ENCODE results near the gene TBC1D20. TPM values are rescaled to one million over a fixed set of nuclear protein-coding genes. Genes with fewer than 3 reads are reported as not detected.
"Not testable (repeated sequence)": the region's sequence is repeated elsewhere in the genome, so short reads cannot be mapped to it uniquely, and the experiment has no call there.

Gene TBC1D20
- total RNA-seq, 2 experiments from 2014 or later = 28.3 to 29.4 TPM

DNA sequence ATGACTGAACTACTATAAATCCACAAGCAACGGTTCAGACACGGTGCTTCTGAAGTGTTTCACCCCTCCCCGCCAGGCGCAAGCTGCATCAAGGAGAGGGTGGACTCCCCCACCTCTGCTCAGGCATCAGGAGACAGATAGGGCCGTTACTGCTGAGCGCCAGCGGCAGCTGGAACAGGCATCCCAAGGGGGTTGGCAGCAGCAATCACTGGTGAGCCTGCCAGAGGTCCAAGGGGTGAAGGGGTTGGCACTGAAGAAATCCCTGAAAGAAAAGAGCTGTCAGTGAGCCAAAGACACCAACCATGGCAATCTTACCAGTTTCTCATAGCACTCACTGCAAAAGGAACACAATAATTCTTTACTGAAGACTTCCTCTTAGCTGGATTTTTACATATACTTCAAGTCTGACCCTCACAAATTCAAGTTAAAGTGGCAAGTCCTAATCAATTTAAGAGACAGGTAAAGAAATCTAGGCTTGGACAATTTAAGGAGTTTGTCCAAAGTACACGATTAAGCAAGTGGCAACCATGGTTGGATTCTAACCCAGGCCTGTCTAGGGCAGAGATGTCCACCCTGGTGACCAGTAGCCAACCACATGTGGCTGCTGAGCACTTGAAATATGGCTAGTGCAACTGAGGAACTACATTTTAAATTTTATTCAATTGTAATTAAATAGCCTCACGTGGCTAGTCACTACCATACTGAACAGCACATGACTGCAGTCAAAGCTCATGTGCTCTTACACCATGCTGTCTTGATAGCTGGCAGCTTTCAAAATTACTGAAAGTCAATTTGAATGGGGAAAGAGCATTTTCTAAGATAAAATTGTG lies 21.7 kb upstream of the TBC1D20 start:
- peaks cover 47% of the 10 kb centered on the region for H3K36me3 Mint-ChIP-seq
- H3K9me3 Mint-ChIP-seq (ENCODE audit: low read depth) = no peaks in the 10 kb centered on the region
- H3K4me3 Mint-ChIP-seq = no peak overlapping the region
- DNase-seq = no peak
- no peaks in the 10 kb centered on the region for H3K27me3 Mint-ChIP-seq
- peaks cover 6% of the 10 kb centered on the region for H3K4me1 Mint-ChIP-seq
- ATAC-seq = no peak
- H3K27ac Mint-ChIP-seq = no peak overlapping the region
- CTCF ChIA-PET = interaction anchor here (0.9 to 1.6 kb wide), 2 partner anchors 10 to 129 kb away, joined by 3 to 4 read pairs; no protein-coding TSS in a partner anchor

DNA sequence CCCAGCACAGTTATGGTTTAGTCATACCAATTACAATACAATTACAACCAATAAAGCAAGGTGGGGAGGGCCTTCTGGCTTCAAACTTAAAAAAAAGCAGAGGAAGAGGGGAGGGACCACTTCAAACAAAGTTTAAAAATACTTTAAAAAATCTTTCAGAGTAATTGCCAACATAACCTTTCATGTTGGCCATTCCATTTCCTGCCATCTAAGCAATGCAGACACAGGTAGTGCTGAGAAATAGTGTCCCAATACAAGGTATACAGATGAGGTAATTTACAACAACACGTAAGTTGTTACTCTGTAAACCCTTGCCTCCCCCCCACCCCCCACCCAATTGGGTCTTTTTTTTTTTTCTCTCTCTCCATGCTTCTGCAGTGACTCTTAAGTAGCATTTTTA lies 18.8 kb upstream of the TBC1D20 start:
- DNase-seq = no peak
- Mint-ChIP-seq H3K36me3 (peaks cover 29% of the 10 kb centered on the region), H3K4me3 (no peak overlapping the region)

DNA sequence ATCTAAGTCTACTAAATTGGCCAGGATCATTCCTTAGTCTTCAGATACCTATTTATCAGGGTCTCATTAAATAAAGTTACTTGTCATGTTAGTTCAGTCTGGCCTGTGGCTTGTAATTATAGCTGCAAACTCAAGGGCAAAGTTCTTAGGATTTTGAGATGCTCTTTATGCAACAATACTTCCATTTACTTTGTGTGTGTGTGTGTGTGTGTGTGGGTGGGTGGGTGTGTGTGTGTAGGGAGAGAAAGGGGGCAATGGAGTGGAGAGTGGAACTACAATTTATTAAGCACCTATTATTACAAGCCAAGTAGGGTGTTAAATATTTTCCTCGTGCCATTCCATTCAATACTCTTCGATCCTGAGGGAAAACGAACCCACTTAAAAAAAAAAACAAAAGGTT lies 17.7 kb upstream of the TBC1D20 start:
- Mint-ChIP-seq H3K27ac (no peak overlapping the region), H3K4me3 (no peak overlapping the region), H3K36me3 (peaks cover 25% of the 10 kb centered on the region), H3K9me3 (ENCODE audit: low read depth) (no peaks in the 10 kb centered on the region), H3K27me3 (no peaks in the 10 kb centered on the region), H3K4me1 (peaks cover 9% of the 10 kb centered on the region)
- DNase-seq = no peak
- CTCF ChIA-PET = interaction anchor here (1.2 to 6.5 kb wide), 4 partner anchors 13 to 125 kb away, joined by 3 to 64 read pairs (median 9); no protein-coding TSS in a partner anchor
- no peak for ATAC-seq

More for the DNA sequence above, 18.8 kb upstream of the TBC1D20 start:
- Mint-ChIP-seq H3K27me3 (no peaks in the 10 kb centered on the region), H3K27ac (no peak overlapping the region), H3K4me1 (peaks cover 9% of the 10 kb centered on the region), H3K9me3 (ENCODE audit: low read depth) (no peaks in the 10 kb centered on the region)
- ATAC-seq = no peak
- CTCF ChIA-PET = interaction anchor here (1.0 to 6.5 kb wide), 2 partner anchors 42 to 126 kb away, joined by 3 to 64 read pairs; no protein-coding TSS in a partner anchor

DNA sequence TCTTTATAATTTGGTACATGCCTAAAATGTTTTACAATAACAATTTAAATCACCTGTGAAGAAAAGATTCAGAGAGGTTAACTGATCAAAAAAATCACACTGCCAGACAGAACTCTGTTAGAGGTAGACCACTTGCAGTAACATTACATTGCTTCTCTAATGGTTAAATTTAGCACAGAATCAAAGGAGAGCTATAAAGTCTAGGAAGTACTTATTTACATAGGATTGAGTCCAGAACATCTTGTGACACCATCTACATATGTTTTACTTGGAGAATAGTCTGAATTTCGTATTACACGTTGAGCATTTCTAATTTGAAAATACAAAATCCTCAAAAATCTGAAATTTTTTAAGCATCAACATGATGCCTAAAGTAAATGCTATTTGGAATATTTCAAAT lies 17.2 kb upstream of the TBC1D20 start:
- no peak for DNase-seq
- no peaks in the 10 kb centered on the region for H3K9me3 Mint-ChIP-seq (ENCODE audit: low read depth)
- H3K4me1 Mint-ChIP-seq = peaks cover 9% of the 10 kb centered on the region
- H3K27me3 Mint-ChIP-seq = no peaks in the 10 kb centered on the region
- peaks cover 25% of the 10 kb centered on the region for H3K36me3 Mint-ChIP-seq
- CTCF ChIA-PET = interaction anchor here (1.2 to 6.5 kb wide), 4 partner anchors 13 to 125 kb away, joined by 3 to 64 read pairs (median 9); no protein-coding TSS in a partner anchor
- no peak for ATAC-seq
- H3K4me3 Mint-ChIP-seq = no peak overlapping the region
- H3K27ac Mint-ChIP-seq = no peak overlapping the region

DNA sequence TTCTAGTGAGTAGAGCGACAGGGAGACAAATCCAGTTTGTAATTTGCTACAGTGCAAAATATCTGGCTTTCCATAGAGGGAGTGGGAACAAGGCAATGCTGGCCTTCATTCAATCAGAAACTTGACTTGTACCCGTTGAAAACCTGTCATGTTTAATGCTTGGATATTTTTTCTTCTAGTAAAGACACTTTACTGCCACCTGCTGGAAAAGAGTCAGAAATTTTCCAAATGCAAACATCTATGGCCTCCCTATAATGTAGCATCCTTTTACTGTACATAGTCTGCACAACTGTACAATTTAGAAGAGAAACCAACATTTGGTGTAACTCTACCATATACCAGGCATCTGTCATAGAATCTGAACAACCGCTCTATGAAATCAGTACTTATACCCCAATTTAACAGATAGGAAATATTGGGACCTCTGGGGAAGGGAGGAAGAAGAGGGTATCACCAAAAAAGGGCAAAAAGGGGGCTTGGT lies 16.7 kb upstream of the TBC1D20 start:
- H3K9me3 Mint-ChIP-seq (ENCODE audit: low read depth) = no peaks in the 10 kb centered on the region
- CTCF ChIA-PET = interaction anchor here (0.6 to 6.5 kb wide), 7 partner anchors 14 to 155 kb away, joined by 3 to 64 read pairs (median 5); no protein-coding TSS in a partner anchor
- no peaks in the 10 kb centered on the region for H3K27me3 Mint-ChIP-seq
- peaks cover 25% of the 10 kb centered on the region for H3K36me3 Mint-ChIP-seq
- H3K4me3 Mint-ChIP-seq = no peak overlapping the region
- H3K27ac Mint-ChIP-seq = peak overlapping the region; percentile 10
- no peak for DNase-seq
- peak; percentile 81 for ATAC-seq
- peaks cover 9% of the 10 kb centered on the region for H3K4me1 Mint-ChIP-seq

DNA sequence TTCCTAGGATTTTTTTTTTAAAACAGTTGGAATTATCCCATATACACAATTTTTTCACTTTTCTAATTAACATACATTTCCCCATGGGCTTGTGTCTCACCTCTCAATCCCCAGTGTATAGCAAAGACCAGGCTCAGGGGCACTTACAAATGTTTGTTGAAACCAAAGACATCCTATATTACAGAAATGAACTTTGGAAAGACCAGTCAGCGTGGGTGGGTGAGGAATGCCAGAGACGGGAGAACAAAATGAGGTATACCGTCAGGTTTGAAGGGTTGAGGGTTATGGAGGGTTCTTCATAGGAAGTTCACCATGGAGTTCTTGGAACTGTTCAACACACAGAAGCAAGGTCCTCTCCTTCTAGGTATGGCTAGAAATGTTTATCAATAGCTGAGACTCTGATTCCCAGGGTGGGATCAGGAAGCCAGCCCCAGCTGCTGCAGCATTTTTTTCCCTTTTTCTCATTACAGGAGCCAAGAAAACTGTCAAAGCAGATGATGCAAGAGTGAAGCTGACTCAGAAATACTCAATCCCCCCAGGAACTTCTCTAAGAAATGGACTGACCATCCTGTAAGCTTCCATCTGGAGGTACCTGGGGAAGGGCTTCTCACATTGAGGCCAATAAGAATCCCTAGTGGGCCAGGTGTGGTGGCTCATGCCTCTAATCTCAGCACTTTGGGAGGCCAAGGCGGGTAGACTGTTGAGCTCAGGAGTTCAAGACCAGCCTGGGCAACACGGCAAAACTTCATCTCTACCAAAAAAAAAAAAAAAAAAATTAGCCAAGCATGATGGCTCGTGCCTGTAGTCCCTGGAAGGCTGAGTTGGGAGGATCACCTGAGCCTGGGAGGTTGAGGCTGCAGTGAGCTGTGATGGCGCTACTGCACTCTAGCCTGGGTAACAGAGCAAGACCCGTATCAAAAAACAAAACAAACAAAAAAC lies 15.9 kb upstream of the TBC1D20 start:
- H3K36me3 Mint-ChIP-seq = peaks cover 24% of the 10 kb centered on the region
- DNase-seq = no peak

DNA sequence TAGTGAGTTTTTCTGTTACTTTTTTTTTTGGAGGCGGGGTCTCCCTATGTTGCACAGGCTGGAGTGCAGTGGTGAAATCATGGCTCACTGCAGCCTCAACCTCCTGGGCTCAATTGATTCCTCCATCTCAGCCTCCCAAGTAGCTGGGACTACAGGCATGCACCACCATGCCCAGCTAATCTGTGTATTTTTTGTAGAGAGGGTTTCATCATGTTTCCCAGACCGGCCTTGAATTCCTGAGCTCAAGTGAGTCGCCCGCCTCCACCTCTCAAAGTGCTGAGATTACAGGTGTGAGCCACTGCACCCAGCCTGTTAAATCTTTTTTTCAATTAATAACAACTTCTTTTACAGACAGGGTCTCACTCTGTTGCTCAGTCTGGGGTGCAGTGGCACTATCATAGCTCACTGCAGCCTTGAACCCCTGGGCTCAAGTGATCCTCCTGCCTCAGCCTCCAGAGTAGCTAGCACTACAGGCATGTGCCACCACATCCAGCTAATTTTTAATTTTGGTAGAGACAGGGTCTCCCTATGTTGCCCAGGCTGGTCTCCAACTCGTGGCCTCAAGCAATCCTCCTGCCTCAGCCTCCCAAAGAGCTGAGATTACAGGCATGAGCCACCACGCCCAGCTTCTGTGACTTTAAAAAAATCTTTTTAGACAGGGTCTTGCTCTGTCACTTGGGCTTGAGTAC lies 14.4 kb upstream of the TBC1D20 start:
- not testable (repeated sequence) for H3K4me1 Mint-ChIP-seq; H3K27me3 Mint-ChIP-seq; H3K9me3 Mint-ChIP-seq (ENCODE audit: low read depth); H3K27ac Mint-ChIP-seq; ATAC-seq; H3K4me3 Mint-ChIP-seq; DNase-seq
- peaks cover 30% of the 10 kb centered on the region for H3K36me3 Mint-ChIP-seq
- CTCF ChIA-PET = interaction anchor here (0.9 to 6.5 kb wide), 6 partner anchors 10 to 122 kb away, joined by 3 to 64 read pairs (median 5); partner anchors contain the start of gene TBC1D20

More for the DNA sequence above, 15.9 kb upstream of the TBC1D20 start:
- peaks cover 9% of the 10 kb centered on the region for H3K4me1 Mint-ChIP-seq
- CTCF ChIA-PET = interaction anchor here (0.6 to 6.5 kb wide), 8 partner anchors 14 to 154 kb away, joined by 3 to 64 read pairs (median 4); no protein-coding TSS in a partner anchor
- peak overlapping the region; percentile 10 for H3K27ac Mint-ChIP-seq
- H3K4me3 Mint-ChIP-seq = no peak overlapping the region
- no peaks in the 10 kb centered on the region for H3K27me3 Mint-ChIP-seq
- ATAC-seq = peak; percentile 14
- H3K9me3 Mint-ChIP-seq (ENCODE audit: low read depth) = no peaks in the 10 kb centered on the region

DNA sequence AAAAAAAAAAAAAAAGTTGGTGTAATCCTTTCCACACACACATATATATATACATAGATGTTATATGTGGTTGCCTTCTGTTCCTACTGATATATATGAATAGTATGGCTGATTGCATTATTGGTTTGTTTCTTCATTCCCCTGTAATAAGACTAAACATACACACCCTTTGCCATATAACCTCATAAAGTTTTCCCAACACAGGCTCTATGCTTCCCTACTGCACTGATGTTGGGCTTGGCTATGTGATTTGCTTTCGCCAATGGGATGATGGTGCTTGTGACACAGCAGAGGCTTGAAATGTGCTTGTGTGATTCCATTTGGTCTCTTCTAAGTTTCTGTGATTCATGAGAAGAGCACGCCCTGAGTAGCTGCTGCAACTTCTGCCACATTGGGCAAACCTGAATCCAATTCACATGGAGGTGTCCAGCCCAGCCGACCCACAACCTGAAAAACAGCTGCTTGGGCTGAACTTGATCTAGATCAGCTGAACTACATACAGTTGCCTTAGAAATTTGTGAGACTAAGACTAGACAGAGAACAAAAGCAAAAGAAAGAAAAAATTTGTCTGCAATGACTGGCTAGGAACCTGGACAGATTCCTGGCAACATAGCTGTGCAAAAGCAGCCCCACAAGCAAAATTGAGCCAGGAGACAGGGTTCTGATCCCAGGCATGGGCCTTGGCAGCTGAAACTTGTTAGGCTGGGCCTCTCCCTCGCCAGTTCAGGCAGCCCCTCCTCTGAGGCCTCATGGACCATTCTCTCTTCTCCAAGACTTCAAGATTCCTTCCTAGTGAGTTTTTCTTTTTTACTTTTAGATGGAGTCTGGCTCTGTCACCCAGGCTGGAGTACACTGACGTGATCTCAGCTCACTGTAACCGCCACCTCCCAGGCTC lies 13.4 kb upstream of the TBC1D20 start:
- no peaks in the 10 kb centered on the region for H3K9me3 Mint-ChIP-seq (ENCODE audit: low read depth)
- H3K36me3 Mint-ChIP-seq = peaks cover 30% of the 10 kb centered on the region
- peaks cover 5% of the 10 kb centered on the region for H3K4me1 Mint-ChIP-seq
- ATAC-seq = no peak
- H3K4me3 Mint-ChIP-seq = no peak overlapping the region
- CTCF ChIA-PET = interaction anchor here (1.4 to 6.5 kb wide), 2 partner anchors 14 to 121 kb away, joined by 6 to 64 read pairs; partner anchors contain the start of gene TBC1D20
- no peak overlapping the region for H3K27ac Mint-ChIP-seq
- H3K27me3 Mint-ChIP-seq = no peaks in the 10 kb centered on the region
- DNase-seq = no peak

DNA sequence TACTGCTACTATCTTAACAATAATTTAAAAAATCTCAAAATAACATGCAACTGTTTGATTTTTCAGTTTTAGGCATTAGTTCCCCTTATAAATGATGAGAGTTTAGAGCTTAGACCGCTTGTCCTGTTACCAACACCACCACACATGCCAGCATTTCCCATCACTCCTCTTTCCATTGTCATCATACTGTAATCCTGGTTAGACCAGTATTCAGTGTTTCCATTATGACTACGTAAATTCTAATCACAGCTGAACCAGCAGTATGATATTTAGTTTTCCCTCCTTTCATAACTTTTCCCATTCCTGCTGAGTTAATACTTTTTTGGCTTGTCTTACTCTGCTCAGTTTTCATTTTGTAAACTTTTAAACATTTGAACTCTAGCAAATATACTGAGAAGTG lies 12.2 kb upstream of the TBC1D20 start:
- Mint-ChIP-seq H3K4me1 (peaks cover 5% of the 10 kb centered on the region), H3K27me3 (no peaks in the 10 kb centered on the region), H3K36me3 (peaks cover 31% of the 10 kb centered on the region), H3K4me3 (no peak overlapping the region), H3K27ac (no peak overlapping the region), H3K9me3 (ENCODE audit: low read depth) (peaks cover 3% of the 10 kb centered on the region)
- CTCF ChIA-PET = interaction anchor here (1.2 kb wide), 1 partner anchor 109 kb away, joined by 3 read pairs; no protein-coding TSS in a partner anchor
- DNase-seq (no peak), ATAC-seq (no peak)

DNA sequence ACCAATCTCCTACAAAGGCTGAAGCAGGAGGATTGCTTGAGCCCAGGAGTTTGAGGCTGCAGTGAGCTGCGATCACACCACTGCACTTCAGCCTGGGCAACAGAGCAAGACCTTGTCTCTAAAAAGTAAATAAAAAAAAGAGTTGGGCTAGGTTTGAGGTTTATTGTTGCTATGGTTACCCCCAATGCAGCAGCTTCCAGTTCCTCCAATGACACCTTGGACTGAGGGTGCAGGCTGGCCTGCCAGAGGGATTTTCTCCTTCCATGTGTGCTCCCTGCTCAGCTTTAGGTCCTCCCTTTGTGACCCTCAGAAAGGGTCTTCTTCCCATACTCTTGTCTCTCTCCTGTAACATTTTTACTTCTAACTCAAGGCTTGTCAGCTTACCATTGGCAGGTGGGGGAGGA lies 10.6 kb upstream of the TBC1D20 start:
- ATAC-seq (no peak), DNase-seq (no peak)
- H3K9me3 Mint-ChIP-seq (ENCODE audit: low read depth) = peaks cover 10% of the 10 kb centered on the region
- H3K4me1 Mint-ChIP-seq = no peaks in the 10 kb centered on the region
- no peak overlapping the region for H3K4me3 Mint-ChIP-seq
- CTCF ChIA-PET = interaction anchor here (1.4 kb wide), 1 partner anchor 119 kb away, joined by 4 read pairs; no protein-coding TSS in a partner anchor
- no peak overlapping the region for H3K27ac Mint-ChIP-seq
- peaks cover 2% of the 10 kb centered on the region for H3K27me3 Mint-ChIP-seq
- peaks cover 26% of the 10 kb centered on the region for H3K36me3 Mint-ChIP-seq

DNA sequence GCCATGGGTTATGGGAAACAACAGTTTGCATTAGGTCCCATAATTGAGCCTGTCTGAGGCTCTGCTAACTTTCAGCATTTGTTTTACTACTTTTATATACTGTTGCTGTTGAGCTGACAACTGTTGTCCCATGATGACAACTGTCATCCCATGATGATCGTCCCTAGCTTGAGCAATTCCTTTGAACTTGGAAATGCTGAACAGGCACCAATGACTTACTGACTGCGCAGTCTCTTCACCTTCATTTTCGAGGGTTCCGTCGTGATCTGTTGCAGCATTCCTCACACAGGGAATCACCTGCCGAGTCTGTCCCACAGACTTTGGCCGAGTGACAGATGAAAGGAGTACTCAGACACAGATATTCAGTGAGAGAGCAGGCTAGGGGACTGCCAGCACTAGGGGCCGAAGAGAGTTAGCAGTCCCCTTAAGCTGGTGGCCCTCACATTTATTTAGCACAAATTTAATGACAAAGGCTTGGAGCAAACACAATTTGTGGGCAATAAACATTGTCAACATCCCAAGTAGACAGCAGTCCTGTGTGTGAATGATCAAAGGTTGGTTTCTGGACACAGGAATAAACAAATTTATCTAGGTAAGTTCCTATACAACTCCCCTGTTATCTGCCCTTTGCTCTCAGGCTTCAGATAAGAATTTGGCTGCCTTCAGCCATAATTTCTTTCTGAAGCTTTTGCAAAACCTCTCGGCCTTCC lies 10.0 kb upstream of the TBC1D20 start:
- H3K27ac Mint-ChIP-seq = no peak overlapping the region
- peaks cover 12% of the 10 kb centered on the region for H3K9me3 Mint-ChIP-seq (ENCODE audit: low read depth)
- H3K4me1 Mint-ChIP-seq = no peaks in the 10 kb centered on the region
- H3K4me3 Mint-ChIP-seq = no peak overlapping the region
- ATAC-seq (no peak), DNase-seq (no peak)
- CTCF ChIA-PET = interaction anchor here (1.4 to 2.0 kb wide), 2 partner anchors 118 kb away, joined by 4 to 11 read pairs; no protein-coding TSS in a partner anchor
- H3K27me3 Mint-ChIP-seq = peaks cover 2% of the 10 kb centered on the region
- peaks cover 27% of the 10 kb centered on the region for H3K36me3 Mint-ChIP-seq
